ENCODE measurements around the gene LRRC19.
A peak's percentile ranks its signal among the peaks of the same experiment; 100 is the strongest.

LRRC19 gene

GRCh38 chr9:27003426-27004077, 1.9 kb downstream of the LRRC19 start:
- no peak for DNase-seq (ENCODE audit: low read depth)
- no peak for TF ChIP-seq CTCF (conservative IDR thresholded peaks at IDR 0.05; ENCODE audit: control insufficient read depth, insufficient read depth, low read depth, low read length)

GRCh38 chr9:26995810-26996209, 9.7 kb downstream of the LRRC19 start:
- DNase-seq (ENCODE audit: low read depth) = no peak
- H3K4me3 ChIP-seq (ENCODE audit: control insufficient read depth, low read depth, low read length) = no peak overlapping the region
- TF ChIP-seq CTCF (conservative IDR thresholded peaks at IDR 0.05; ENCODE audit: control insufficient read depth, insufficient read depth, low read depth, low read length) = no peak

More at GRCh38 chr9:27003426-27004077, 1.9 kb downstream of the LRRC19 start:
- H3K4me3 ChIP-seq (ENCODE audit: control insufficient read depth, low read depth, low read length) = no peak overlapping the region

GRCh38 chr9:26983340-26983739, 22.1 kb downstream of the LRRC19 start:
- DNase-seq (ENCODE audit: low read depth) = no peak
- no peak for TF ChIP-seq CTCF (conservative IDR thresholded peaks at IDR 0.05; ENCODE audit: control insufficient read depth, insufficient read depth, low read depth, low read length)
- no peak overlapping the region for H3K4me3 ChIP-seq (ENCODE audit: control insufficient read depth, low read depth, low read length)

- TF ChIP-seq CTCF (conservative IDR thresholded peaks at IDR 0.05; ENCODE audit: control insufficient read depth, insufficient read depth, low read depth, low read length) = peak; percentile 73
- peak overlapping the region; percentile 17 for H3K4me3 ChIP-seq (ENCODE audit: control insufficient read depth, low read depth, low read length)
- peak; percentile 73 for DNase-seq (ENCODE audit: low read depth)
Observed at GRCh38 chr9:26975728-26976707, 29.5 kb downstream of the LRRC19 start.

- no peak overlapping the region for H3K4me3 ChIP-seq (ENCODE audit: control insufficient read depth, low read depth, low read length)
- TF ChIP-seq CTCF (conservative IDR thresholded peaks at IDR 0.05; ENCODE audit: control insufficient read depth, insufficient read depth, low read depth, low read length) = no peak
Observed at GRCh38 chr9:26974927-26975326, 30.5 kb downstream of the LRRC19 start.

GRCh38 chr9:26973989-26974388, 31.5 kb downstream of the LRRC19 start:
- no peak overlapping the region for H3K4me3 ChIP-seq (ENCODE audit: control insufficient read depth, low read depth, low read length)
- DNase-seq (ENCODE audit: low read depth) = no peak
- TF ChIP-seq CTCF (conservative IDR thresholded peaks at IDR 0.05; ENCODE audit: control insufficient read depth, insufficient read depth, low read depth, low read length) = no peak

More at GRCh38 chr9:26974927-26975326, 30.5 kb downstream of the LRRC19 start:
- no peak for DNase-seq (ENCODE audit: low read depth)

All from fibroblast of mammary gland (primary cell).